K562 (cell line): ENCODE measurements around the gene DMXL1. TPM values are rescaled to one million over a fixed set of nuclear protein-coding genes. Genes with fewer than 3 reads are reported as not detected.

Experiments used
- ARID1B ChIP-seq: fragments of 450-650 bp; IDR thresholded peaks from 2 replicates; pipeline ENCODE4 v1.6.1; 2016; ENCODE audit warnings: antibody characterized with exemption, mild to moderate bottlenecking, inconsistent platforms
- BRD9 ChIP-seq: fragments of 450-650 bp; IDR thresholded peaks from 2 replicates; pipeline ENCODE4 v1.6.1; 2018; ENCODE audit warnings: low read depth; ENCODE audit not compliant: partially characterized antibody
- CC2D1A ChIP-seq: fragments of 450-650 bp; IDR thresholded peaks from 2 replicates; pipeline ENCODE4 v1.6.1; 2017; ENCODE audit warnings: mild to moderate bottlenecking
- CCNT2 ChIP-seq: IDR thresholded peaks from 2 replicates; pipeline ENCODE4 v1.6.1; 2011; ENCODE audit warnings: borderline replicate concordance, low read depth, mild to moderate bottlenecking, moderate library complexity, mixed read lengths, low read length; ENCODE audit not compliant: insufficient read length; ENCODE audit errors: extremely low read depth
- MAFK ChIP-seq: IDR thresholded peaks from 2 replicates; pipeline ENCODE4 v1.6.1; 2011; ENCODE audit warnings: low read length, improper control_type of control experiment
- MTA1 ChIP-seq: fragments of 450-650 bp; IDR thresholded peaks from 2 replicates; pipeline ENCODE4 v1.6.1; 2017; ENCODE audit warnings: borderline replicate concordance
- MTA3 ChIP-seq: fragments of 450-650 bp; formaldehyde crosslinking; IDR thresholded peaks from 2 replicates; pipeline ENCODE4 v1.6.1; 2017; ENCODE audit warnings: mild to moderate bottlenecking, borderline replicate concordance
- RERE ChIP-seq: sonication (generic); formaldehyde crosslinking; IDR thresholded peaks from 2 replicates; pipeline ENCODE4 v1.8.0; 2023; ENCODE audit warnings: missing genetic modification reagents, mild to moderate bottlenecking, borderline replicate concordance
- SAFB ChIP-seq: fragments of 200-400 bp; formaldehyde crosslinking; IDR thresholded peaks from 2 replicates; pipeline ENCODE4 v1.6.1; 2017; ENCODE audit warnings: low read depth, low read length, borderline replicate concordance
- SOX6 ChIP-seq: fragments of 450-650 bp; IDR thresholded peaks from 2 replicates; pipeline ENCODE4 v1.6.1; 2014; ENCODE audit warnings: mild to moderate bottlenecking
- SREBF1 ChIP-seq: fragments of 150-350 bp; IDR thresholded peaks from 2 replicates; pipeline ENCODE4 v1.6.1; 2014; ENCODE audit warnings: antibody characterized with exemption, low read depth, low read length, borderline replicate concordance
- SRSF1 ChIP-seq: fragments of 200-400 bp; formaldehyde crosslinking; IDR thresholded peaks from 2 replicates; pipeline ENCODE4 v1.6.1; 2017; ENCODE audit warnings: mild to moderate bottlenecking, low read depth, low read length, moderate library complexity
- XRCC3 ChIP-seq: fragments of 450-650 bp; IDR thresholded peaks from 2 replicates; pipeline ENCODE4 v1.6.1; 2017; ENCODE audit warnings: mild to moderate bottlenecking, moderate library complexity
- ZNF212 ChIP-seq: fragments of 450-650 bp; formaldehyde crosslinking; IDR thresholded peaks from 2 replicates; pipeline ENCODE4 v1.4.0; 2020; ENCODE audit warnings: mild to moderate bottlenecking
- ZNF224 ChIP-seq: sonication (generic); formaldehyde crosslinking; IDR thresholded peaks from 2 replicates; pipeline ENCODE4 v1.8.0; 2022; ENCODE audit warnings: mild to moderate bottlenecking, missing genetic modification reagents
- ZNF436 ChIP-seq: fragments of 250-450, 450-650 bp; sonication (Bioruptor Pico); formaldehyde crosslinking; IDR thresholded peaks from 2 replicates; pipeline ENCODE4 v1.7.0; 2020; ENCODE audit warnings: mild to moderate bottlenecking
- ZNF696 ChIP-seq: fragments of 250-450 bp; sonication (Bioruptor Pico); conservative IDR thresholded peaks from 2 replicates; pipeline ENCODE4 v1.4.0; 2020; ENCODE audit warnings: mild to moderate bottlenecking, moderate library complexity
- polyA plus RNA-seq, 8 experiments: library from polyadenylated mRNA; depleted of rRNA in 4 of 8; stranded (reverse) in 5 of 8; unstranded in 3 of 8; fragments of >200 nt; fragmentation: Nextera tagmentation in 2 of 8; fragmentation: Illumina TruSeq in 1 of 8; extraction: Ambion mirVana in 2 of 8; extraction: Trizol in 1 of 8; gene quantifications; 2 replicates each; pipeline versions ENCODE4 v1.2.1 to v1.2.3, GENCODE V29; 2011 to 2014; ENCODE audit warnings: inconsistent platforms in 1 of 8, missing spikeins in 1 of 8
- total RNA-seq, 7 experiments: library from RNA; depleted of rRNA in 6 of 7; stranded (reverse); fragments of >200 nt in 6 of 7; fragmentation: Illumina TruSeq in 2 of 7; extraction: Trizol in 2 of 7; gene quantifications; 2 replicates each; pipeline versions ENCODE4 v1.2.1 to v1.2.3, GENCODE V29; 2011 to 2021; ENCODE audit warnings: low replicate concordance in 1 of 7
- TF ChIP-seq, protein P1 (sequence below): fragments of 250-450 bp; sonication (Bioruptor Pico); IDR thresholded peaks from 2 replicates; pipeline ENCODE4 v1.4.0; 2020; ENCODE audit warnings: mild to moderate bottlenecking, moderate library complexity, borderline replicate concordance
- TF ChIP-seq, protein P2 (sequence below): fragments of 250-450 bp; sonication (Bioruptor Pico); IDR thresholded peaks from 2 replicates; pipeline ENCODE4 v1.8.0; 2021; ENCODE audit warnings: moderate library complexity, mild to moderate bottlenecking, inconsistent platforms
- TF ChIP-seq, protein P3 (sequence below): fragments of 450-650 bp; IDR thresholded peaks from 2 replicates; pipeline ENCODE4 v1.6.1; 2016

The DMXL1 gene
- total and polyA plus RNA-seq, 9 of the 15 experiments (the other 6 are each of a cell fraction or from before 2014, with no cell fraction given): 8.3 to 40.3 (median 30.6) TPM

- TF ChIP-seq ZNF224 (CRISPR knock-in tag) (no peak), CC2D1A (no peak), ZNF212 (CRISPR knock-in tag) (no peak), SRSF1 (no peak), SREBF1 (no peak), SOX6 (peak; percentile 72; the same call in 1 of the 2 replicates), CCNT2 (no peak), ZNF436 (no peak), ZNF696 (CRISPR knock-in tag) (no peak), ARID1B (peak; percentile 37; the same call in 1 of the 2 replicates), MTA1 (no peak), MTA3 (no peak), MAFK (no peak), SAFB (no peak), XRCC3 (no peak), RERE (no peak), BRD9 (no peak)
- TF ChIP-seq, protein P1, sequence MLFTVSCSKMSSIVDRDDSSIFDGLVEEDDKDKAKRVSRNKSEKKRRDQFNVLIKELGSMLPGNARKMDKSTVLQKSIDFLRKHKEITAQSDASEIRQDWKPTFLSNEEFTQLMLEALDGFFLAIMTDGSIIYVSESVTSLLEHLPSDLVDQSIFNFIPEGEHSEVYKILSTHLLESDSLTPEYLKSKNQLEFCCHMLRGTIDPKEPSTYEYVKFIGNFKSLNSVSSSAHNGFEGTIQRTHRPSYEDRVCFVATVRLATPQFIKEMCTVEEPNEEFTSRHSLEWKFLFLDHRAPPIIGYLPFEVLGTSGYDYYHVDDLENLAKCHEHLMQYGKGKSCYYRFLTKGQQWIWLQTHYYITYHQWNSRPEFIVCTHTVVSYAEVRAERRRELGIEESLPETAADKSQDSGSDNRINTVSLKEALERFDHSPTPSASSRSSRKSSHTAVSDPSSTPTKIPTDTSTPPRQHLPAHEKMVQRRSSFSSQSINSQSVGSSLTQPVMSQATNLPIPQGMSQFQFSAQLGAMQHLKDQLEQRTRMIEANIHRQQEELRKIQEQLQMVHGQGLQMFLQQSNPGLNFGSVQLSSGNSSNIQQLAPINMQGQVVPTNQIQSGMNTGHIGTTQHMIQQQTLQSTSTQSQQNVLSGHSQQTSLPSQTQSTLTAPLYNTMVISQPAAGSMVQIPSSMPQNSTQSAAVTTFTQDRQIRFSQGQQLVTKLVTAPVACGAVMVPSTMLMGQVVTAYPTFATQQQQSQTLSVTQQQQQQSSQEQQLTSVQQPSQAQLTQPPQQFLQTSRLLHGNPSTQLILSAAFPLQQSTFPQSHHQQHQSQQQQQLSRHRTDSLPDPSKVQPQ (CRISPR knock-in tag): no peak
- TF ChIP-seq, protein P2, sequence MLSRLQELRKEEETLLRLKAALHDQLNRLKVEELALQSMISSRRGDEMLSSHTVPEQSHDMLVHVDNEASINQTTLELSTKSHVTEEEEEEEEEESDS (CRISPR knock-in tag): no peak
- TF ChIP-seq, protein P3, sequence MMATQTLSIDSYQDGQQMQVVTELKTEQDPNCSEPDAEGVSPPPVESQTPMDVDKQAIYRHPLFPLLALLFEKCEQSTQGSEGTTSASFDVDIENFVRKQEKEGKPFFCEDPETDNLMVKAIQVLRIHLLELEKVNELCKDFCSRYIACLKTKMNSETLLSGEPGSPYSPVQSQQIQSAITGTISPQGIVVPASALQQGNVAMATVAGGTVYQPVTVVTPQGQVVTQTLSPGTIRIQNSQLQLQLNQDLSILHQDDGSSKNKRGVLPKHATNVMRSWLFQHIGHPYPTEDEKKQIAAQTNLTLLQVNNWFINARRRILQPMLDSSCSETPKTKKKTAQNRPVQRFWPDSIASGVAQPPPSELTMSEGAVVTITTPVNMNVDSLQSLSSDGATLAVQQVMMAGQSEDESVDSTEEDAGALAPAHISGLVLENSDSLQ: no peak
These were observed 7.1 kb upstream of the DMXL1 start (continued) for GRCh38 chr5:119063579-119064379.
